H1 (cell line): ENCODE data around the gene SCD. TPM values are rescaled to one million over a fixed set of nuclear protein-coding genes. Genes with fewer than 3 reads are reported as not detected.

Experiments
- CTCF ChIA-PET: fragments of 300-600 bp; sonication (Branson Sonifier 250); formaldehyde crosslinking; loops from one replicate; lab custom pipeline; 2021; ENCODE audit not compliant: partially characterized antibody; lab: Charles Lee
- POLR2A ChIA-PET: fragments of 300-600 bp; sonication (Branson Sonifier 250); formaldehyde crosslinking; loops from one replicate; lab custom pipeline; 2021; ENCODE audit warnings: inconsistent platforms; ENCODE audit not compliant: partially characterized antibody; lab: Charles Lee
- DNase-seq, 2 experiments: peaks; one replicate each; pipeline versions ENCODE4 v3.0.0 to v3.0.0-alpha.2; 2010 to 2022; ENCODE audit warnings: low spot score in 2 of 2, low read depth in 1 of 2, mixed read lengths in 1 of 2
- FAIRE-seq: peaks from 2 replicates; lab custom pipeline; 2011; peaks lifted over from hg19 to GRCh38; lab: Jason Lieb, UNC
- H2AFZ ChIP-seq: 2 replicates; pipeline ENCODE4 v1.8.1; 2012; ENCODE audit warnings: low read length, inconsistent platforms
- H2AK5ac ChIP-seq: 2 replicates; pipeline ENCODE4 v1.6.1; 2013; ENCODE audit warnings: low read depth, low read length
- H2BK120ac ChIP-seq: replicated peaks from 2 replicates; pipeline ENCODE3; 2013; ENCODE audit warnings: low read depth, low read length, inconsistent platforms
- H2BK12ac ChIP-seq: 2 replicates; pipeline ENCODE4 v1.6.1; 2013; ENCODE audit warnings: low read depth, low read length
- H2BK15ac ChIP-seq: 2 replicates; pipeline ENCODE4 v1.6.1; 2013; ENCODE audit warnings: low read length
- H2BK20ac ChIP-seq: 2 replicates; pipeline ENCODE4 v1.6.1; 2013; ENCODE audit warnings: low read length
- H2BK5ac ChIP-seq: 2 replicates; pipeline ENCODE4 v1.6.1; 2013; ENCODE audit warnings: low read depth, low read length
- H3K14ac ChIP-seq: 2 replicates; pipeline ENCODE4 v1.6.1; 2013; ENCODE audit warnings: inconsistent platforms; ENCODE audit not compliant: insufficient read length
- H3K18ac ChIP-seq: 2 replicates; pipeline ENCODE4 v1.6.1; 2013; ENCODE audit warnings: low read length; ENCODE audit errors: extremely low read depth
- H3K23ac ChIP-seq: 2 replicates; pipeline ENCODE4 v1.6.1; 2013; ENCODE audit warnings: inconsistent platforms; ENCODE audit not compliant: insufficient read length
- H3K23me2 ChIP-seq: 2 replicates; pipeline ENCODE4 v1.6.1; 2013; ENCODE audit warnings: low read depth, low read length
- H3K27ac ChIP-seq: 2 replicates; pipeline ENCODE4 v1.6.1; 2011; ENCODE audit warnings: low read depth, low read length, inconsistent platforms
- H3K27me3 ChIP-seq, 4 experiments: replicated peaks in 1 of 4; 1 replicate in 1 of 4; 2 replicates in 3 of 4; pipeline versions ENCODE4 v1.6.1 to v1.8.1; 2011 to 2013; ENCODE audit warnings: low read length in 3 of 4, mild to moderate bottlenecking in 3 of 4, inconsistent platforms in 2 of 4, mixed read lengths in 2 of 4, moderate library complexity in 1 of 4; ENCODE audit not compliant: control insufficient read depth in 3 of 4, insufficient read depth in 3 of 4; ENCODE audit errors: extremely low read depth in 1 of 4
- H3K36me3 ChIP-seq, 4 experiments: 2 replicates each; pipeline versions ENCODE4 v1.6.1 to v1.8.1; 2011 to 2013; ENCODE audit warnings: mild to moderate bottlenecking in 4 of 4, low read length in 3 of 4, moderate library complexity in 2 of 4, control low read depth in 1 of 4, inconsistent platforms in 1 of 4; ENCODE audit not compliant: insufficient read depth in 4 of 4, control insufficient read depth in 2 of 4
- H3K4ac ChIP-seq: replicated peaks from 2 replicates; pipeline ENCODE3; 2013; ENCODE audit warnings: low read length, low read depth, mixed read lengths, inconsistent platforms; ENCODE audit not compliant: insufficient read length
- H3K4me1 ChIP-seq, 4 experiments: replicated peaks in 1 of 4; 1 replicate in 1 of 4; 2 replicates in 3 of 4; pipeline versions ENCODE4 v1.6.1 to v1.8.1; 2011 to 2013; ENCODE audit warnings: low read length in 3 of 4, inconsistent platforms in 2 of 4, mixed read lengths in 1 of 4; ENCODE audit not compliant: insufficient read depth in 4 of 4, control insufficient read depth in 3 of 4
- H3K4me2 ChIP-seq, 2 experiments: 2 replicates each; pipeline versions ENCODE4 v1.6.1 to v1.8.1; 2011 to 2013; ENCODE audit warnings: low read depth in 2 of 2, low read length in 2 of 2, control low read depth in 1 of 2, inconsistent platforms in 1 of 2, mild to moderate bottlenecking in 1 of 2; ENCODE audit not compliant: insufficient read depth in 1 of 2
- H3K4me3 ChIP-seq, 4 experiments: fragments of 200-600, 300-600 bp in 1 of 4; sonication (generic), shearing (Covaris generic), sonication (Bioruptor Twin) in 1 of 4; 2 replicates each; pipeline versions ENCODE4 v1.5.1 to v1.8.1; 2011 to 2016; ENCODE audit warnings: low read length in 4 of 4, low read depth in 3 of 4, control low read depth in 2 of 4, inconsistent platforms in 2 of 4, mild to moderate bottlenecking in 2 of 4, mixed read lengths in 1 of 4, moderate library complexity in 1 of 4; ENCODE audit not compliant: insufficient read depth in 2 of 4; ENCODE audit errors: extremely low read depth in 1 of 4
- H3K56ac ChIP-seq: replicated peaks from 2 replicates; pipeline ENCODE3; 2013; ENCODE audit warnings: low read depth, mild to moderate bottlenecking, mixed read lengths, low read length, inconsistent platforms; ENCODE audit not compliant: insufficient read length
- H3K79me1 ChIP-seq: 2 replicates; pipeline ENCODE4 v1.6.1; 2013; ENCODE audit warnings: low read depth, low read length, control low read depth
- H3K79me2 ChIP-seq, 2 experiments: 2 replicates each; pipeline versions ENCODE4 v1.6.1 to v1.8.1; 2012 to 2013; ENCODE audit warnings: low read length in 2 of 2, mild to moderate bottlenecking in 2 of 2, inconsistent platforms in 1 of 2; ENCODE audit not compliant: insufficient read depth in 2 of 2, control insufficient read depth in 1 of 2
- H3K9ac ChIP-seq, 4 experiments: replicated peaks in 1 of 4; 1 replicate in 1 of 4; 2 replicates in 3 of 4; pipeline versions ENCODE4 v1.6.1 to v1.8.1; 2011 to 2013; ENCODE audit warnings: low read depth in 3 of 4, low read length in 3 of 4, control low read depth in 2 of 4, mild to moderate bottlenecking in 2 of 4, moderate library complexity in 2 of 4, inconsistent platforms in 1 of 4; ENCODE audit errors: extremely low read depth in 1 of 4
- H3K9me3 ChIP-seq, 2 experiments: 2 replicates each; pipeline versions ENCODE4 v1.6.1 to v1.8.1; 2012 to 2013; ENCODE audit warnings: mild to moderate bottlenecking in 2 of 2, moderate library complexity in 2 of 2, control low read depth in 1 of 2, inconsistent platforms in 1 of 2, low read depth in 1 of 2, low read length in 1 of 2, mixed read lengths in 1 of 2; ENCODE audit not compliant: insufficient read depth in 2 of 2
- H4K20me1 ChIP-seq, 2 experiments: replicated peaks in 1 of 2; 2 replicates each; pipeline versions ENCODE3 to v1.8.1; 2011 to 2013; ENCODE audit warnings: inconsistent platforms in 2 of 2, low read length in 2 of 2, mild to moderate bottlenecking in 1 of 2; ENCODE audit not compliant: insufficient read depth in 2 of 2, control insufficient read depth in 1 of 2
- H4K5ac ChIP-seq: 2 replicates; pipeline ENCODE4 v1.6.1; 2013; ENCODE audit warnings: low read length, low read depth, mixed read lengths, inconsistent platforms; ENCODE audit not compliant: insufficient read length
- H4K8ac ChIP-seq: 2 replicates; pipeline ENCODE4 v1.8.0; 2013; ENCODE audit warnings: mild to moderate bottlenecking, moderate library complexity, low read length, inconsistent platforms; ENCODE audit not compliant: insufficient read depth; ENCODE audit errors: extremely low read depth
- H4K91ac ChIP-seq: replicated peaks from 2 replicates; pipeline ENCODE3; 2013; ENCODE audit warnings: low read length, mixed read lengths, inconsistent platforms; ENCODE audit not compliant: insufficient read length
- BACH1 ChIP-seq: IDR thresholded peaks from 2 replicates; pipeline ENCODE4 v1.6.1; 2012; ENCODE audit warnings: low read length, improper control_type of control experiment
- WGBS, 2 experiments: shearing (Covaris generic) in 1 of 2; methylation state at CpG; one replicate each; pipeline versions ENCODE4 v1.1.6 to v1.1.7; 2013 to 2015; ENCODE audit warnings: low lambda C conversion rate in 2 of 2, mixed read lengths in 2 of 2, inconsistent platforms in 1 of 2, low coverage in 1 of 2, missing lambda C conversion rate in 1 of 2; ENCODE audit not compliant: insufficient replicate concordance in 2 of 2, insufficient coverage in 1 of 2, insufficient read length in 1 of 2; ENCODE audit errors: extremely low coverage in 1 of 2, missing lambda C conversion rate in 1 of 2; 5-methylcytosine and 5-hydroxymethylcytosine counted together
- polyA plus RNA-seq, 7 experiments: library from polyadenylated mRNA; depleted of rRNA in 3 of 7; stranded (reverse) in 5 of 7; unstranded in 2 of 7; fragments of >200 nt in 5 of 7; fragments of 200-250 nt in 2 of 7; gene quantifications; 1 replicate in 5 of 7; 2 replicates in 1 of 7; 4 replicates in 1 of 7; pipeline versions ENCODE4 v1.2.1 to v1.2.3, GENCODE V29; 2011 to 2013; ENCODE audit warnings: missing spikeins in 2 of 7, mixed read lengths in 2 of 7
- total RNA-seq: library from RNA; stranded (reverse); fragmentation: NEBNext Ultra II Directional; extraction: Animal tissue kit (Norgen Biotek cat#: 25700); gene quantifications from 2 replicates; pipeline ENCODE4 v1.2.1, GENCODE V29; 2021

SCD gene
- total and polyA plus RNA-seq, 2 of the 8 experiments (the other 6 are each of a cell fraction or from before 2014, with no cell fraction given) = 397 to 621 TPM

GRCh38 chr10:100370714-100371481 is 23.9 kb downstream of the SCD start:
- H3K14ac ChIP-seq = no peak overlapping the region
- no peak for TF ChIP-seq BACH1

More at GRCh38 chr10:100370714-100371481, 23.9 kb downstream of the SCD start:
- H3K23ac ChIP-seq = no peak overlapping the region
- peaks cover 8 to 25% (median 9%) of the 10 kb centered on the region in 4 experiments for H3K4me1 ChIP-seq
- peak overlapping the region; percentile 14; the same call in 1 of the 2 replicates for H2BK5ac ChIP-seq
- H3K79me2 ChIP-seq = peaks cover 0 to 17% of the 10 kb centered on the region in 2 experiments; a peak in 2 of 4 replicates
- WGBS, 2 experiments = 39% methylated on average over 12 of the region's 12 CpGs; no CpG with 5 or more reads in 1 of the 2 experiments
- no peaks in the 10 kb centered on the region for H3K79me1 ChIP-seq
- H4K20me1 ChIP-seq = no peaks in the 10 kb centered on the region
- H2BK15ac ChIP-seq = no peak overlapping the region
- no peak overlapping the region for H3K9ac ChIP-seq
- DNase-seq (peak; percentile 25 to 77), FAIRE-seq (no peak)
- peak overlapping the region; percentile 81 for H3K18ac ChIP-seq
- peak overlapping the region; percentile 34 for H3K4ac ChIP-seq
- H3K4me3 ChIP-seq = peak overlapping the region in 2 of 4 experiments; percentile 16 to 20; a peak in 3 of 8 replicates
- no peak overlapping the region for H3K56ac ChIP-seq
- H4K91ac ChIP-seq = peak overlapping the region; percentile 37
- ChIA-PET CTCF (interaction anchor here (0.7 to 2.2 kb wide), 11 partner anchors 11 to 74 kb away, joined by 3 to 7 read pairs (median 4); partner anchors contain the start of gene SCD), POLR2A (interaction anchor here (0.6 to 2.5 kb wide), 12 partner anchors 10 to 165 kb away, joined by 3 to 50 read pairs (median 4); partner anchors contain the start of genes HIF1AN and SCD)
- H2BK12ac ChIP-seq = peak overlapping the region; percentile 29
- H4K5ac ChIP-seq = peak overlapping the region; percentile 5
- H3K27me3 ChIP-seq = no peaks in the 10 kb centered on the region
- H2BK120ac ChIP-seq = peak overlapping the region; percentile 59
- H3K36me3 ChIP-seq = no peaks in the 10 kb centered on the region
- H3K27ac ChIP-seq = 0 out of 2 replicates have a peak overlapping the region, but pooled peaks have one; percentile 0
- H3K9me3 ChIP-seq = no peaks in the 10 kb centered on the region
- H3K23me2 ChIP-seq = peaks cover 10% of the 10 kb centered on the region
- peak overlapping the region; percentile 32 to 60 for H3K4me2 ChIP-seq
- H4K8ac ChIP-seq = no peak overlapping the region
- no peak overlapping the region for H2AK5ac ChIP-seq
- H2AFZ ChIP-seq = peak overlapping the region; percentile 85
- H2BK20ac ChIP-seq = peak overlapping the region; percentile 3; the same call in 1 of the 2 replicates
